Astrocyte of the cerebellum (primary cell): ENCODE results near the gene DUSP23.

Experiments
- DNase-seq: peaks from one replicate; pipeline ENCODE4 v3.0.0-alpha.2; 2011; ENCODE audit warnings: low read depth
- H3K4me3 ChIP-seq: 2 replicates; pipeline ENCODE4 v1.5.1; 2011; ENCODE audit warnings: mild to moderate bottlenecking, low read depth, low read length, moderate library complexity
- CTCF ChIP-seq: IDR thresholded peaks from 2 replicates; pipeline ENCODE4 v1.5.1; 2012; ENCODE audit warnings: low read length, low read depth, moderate library complexity, mild to moderate bottlenecking; ENCODE audit errors: missing control alignments
- in situ Hi-C: cut with HindIII; loops from 2 replicates; pipeline ENCODE4 v1.10.0; 2017; ENCODE audit warnings: low sequenced_read_pairs

Gene DUSP23

GRCh38 chr1:159829273-159829634 is 48.5 kb downstream of the DUSP23 start:
- DNase-seq = no peak
- in situ Hi-C loops = no loop called here

GRCh38 chr1:159829822-159830465 is 49.2 kb downstream of the DUSP23 start:
- in situ Hi-C loops = no loop called here
- peak; percentile 26 for DNase-seq
- TF ChIP-seq CTCF = no peak

More at GRCh38 chr1:159829273-159829634, 48.5 kb downstream of the DUSP23 start:
- peak; percentile 33 for TF ChIP-seq CTCF
- no peak overlapping the region for H3K4me3 ChIP-seq

GRCh38 chr1:159830722-159831121 is 50.0 kb downstream of the DUSP23 start:
- DNase-seq = no peak
- in situ Hi-C loops = no loop called here
- TF ChIP-seq CTCF = no peak
- H3K4me3 ChIP-seq = no peak overlapping the region

More at GRCh38 chr1:159829822-159830465, 49.2 kb downstream of the DUSP23 start:
- no peak overlapping the region for H3K4me3 ChIP-seq

GRCh38 chr1:159831412-159832141 is 50.8 kb downstream of the DUSP23 start:
- DNase-seq = no peak
- in situ Hi-C loops = no loop called here
- TF ChIP-seq CTCF = no peak
- no peak overlapping the region for H3K4me3 ChIP-seq
